T47D (cell line): ENCODE results near the gene ANO4.
"Not testable (repeated sequence)": the region's sequence is repeated elsewhere in the genome, so short reads cannot be mapped to it uniquely, and the experiment has no call there.

Source experiments
- DNase-seq, 2 experiments: peaks; one replicate each; pipeline versions ENCODE4 v3.0.0 to v3.0.0-alpha.2; 2011 to 2012; ENCODE audit warnings: low read depth in 1 of 2, low spot score in 1 of 2
- JUND ChIP-seq: IDR thresholded peaks from 2 replicates; pipeline ENCODE4 v1.6.1; 2012; ENCODE audit warnings: low read depth
- in situ Hi-C: cut with HindIII; loops from 2 replicates; pipeline ENCODE4 v1.10.0; 2016; ENCODE audit warnings: low sequenced_read_pairs, low pct_unique_long_range_greater_than_20kb

The ANO4 gene

GRCh38 chr12:101097829-101098580 is 303.4 kb downstream of the ANO4 start:
- in situ Hi-C loops, result no loop called here
- no peak for DNase-seq
- no peak for TF ChIP-seq JUND

- TF ChIP-seq JUND, result no peak
- in situ Hi-C loops, result no loop called here
- no peak for DNase-seq
These were observed 312.6 kb downstream of the ANO4 start for GRCh38 chr12:101107032-101107763.

- peak in 1 of 2 experiments; percentile 50 for DNase-seq
- TF ChIP-seq JUND, result no peak
- in situ Hi-C loops, result no loop called here
These were observed 313.6 kb downstream of the ANO4 start for GRCh38 chr12:101108130-101108529.

GRCh38 chr12:101110866-101111265 is 316.3 kb downstream of the ANO4 start:
- no peak for TF ChIP-seq JUND
- in situ Hi-C loops, result no loop called here
- DNase-seq, result no peak

- in situ Hi-C loops, result no loop called here
- no peak for DNase-seq
- TF ChIP-seq JUND, result no peak
These were observed 316.9 kb downstream of the ANO4 start for GRCh38 chr12:101111441-101111840.

- TF ChIP-seq JUND, result no peak
- no peak for DNase-seq
- in situ Hi-C loops, result no loop called here
These were observed 320.8 kb downstream of the ANO4 start for GRCh38 chr12:101115326-101115725.

- DNase-seq, result no peak
- in situ Hi-C loops, result no loop called here
- no peak for TF ChIP-seq JUND
These were observed 322.3 kb downstream of the ANO4 start for GRCh38 chr12:101116911-101117310.

- TF ChIP-seq JUND, result no peak
- in situ Hi-C loops, result no loop called here
- DNase-seq, result no peak
These were observed 323.3 kb downstream of the ANO4 start for GRCh38 chr12:101117842-101118241.

GRCh38 chr12:101127521-101128219 is 333.1 kb downstream of the ANO4 start:
- in situ Hi-C loops, result no loop called here
- DNase-seq, result no peak
- no peak for TF ChIP-seq JUND

GRCh38 chr12:101145777-101146431 is 351.3 kb downstream of the ANO4 start:
- DNase-seq, in situ Hi-C loops: not testable (repeated sequence)

GRCh38 chr12:101165319-101165718 is 370.7 kb downstream of the ANO4 start:
- TF ChIP-seq JUND, result no peak
- in situ Hi-C loops, result no loop called here
- DNase-seq, result no peak

- in situ Hi-C loops, result no loop called here
- TF ChIP-seq JUND, result no peak
- no peak for DNase-seq
These were observed 372.3 kb downstream of the ANO4 start for GRCh38 chr12:101166866-101167265.

- in situ Hi-C loops, result no loop called here
- no peak for TF ChIP-seq JUND
- DNase-seq, result no peak
These were observed 373.4 kb downstream of the ANO4 start for GRCh38 chr12:101168001-101168400.
